SHP77 (cell line): ENCODE measurements around the gene ELP1.

ENCODE experiments used
- DNase-seq, 2 experiments: peaks; one replicate each; lab custom pipeline; 2025; lab: John Stamatoyannopoulos, UW

The ELP1 gene

GRCh38 chr9:108883085-108883484, 50.8 kb downstream of the ELP1 start:
- DNase-seq: no peak

- no peak for DNase-seq
Observed at GRCh38 chr9:108882052-108882888, 51.7 kb downstream of the ELP1 start.

GRCh38 chr9:108880738-108881316, 53.1 kb downstream of the ELP1 start:
- no peak for DNase-seq

- no peak for DNase-seq
Observed at GRCh38 chr9:108877524-108877923, 56.4 kb downstream of the ELP1 start.

- DNase-seq: no peak
Observed at GRCh38 chr9:108876425-108876824, 57.5 kb downstream of the ELP1 start.

DNA sequence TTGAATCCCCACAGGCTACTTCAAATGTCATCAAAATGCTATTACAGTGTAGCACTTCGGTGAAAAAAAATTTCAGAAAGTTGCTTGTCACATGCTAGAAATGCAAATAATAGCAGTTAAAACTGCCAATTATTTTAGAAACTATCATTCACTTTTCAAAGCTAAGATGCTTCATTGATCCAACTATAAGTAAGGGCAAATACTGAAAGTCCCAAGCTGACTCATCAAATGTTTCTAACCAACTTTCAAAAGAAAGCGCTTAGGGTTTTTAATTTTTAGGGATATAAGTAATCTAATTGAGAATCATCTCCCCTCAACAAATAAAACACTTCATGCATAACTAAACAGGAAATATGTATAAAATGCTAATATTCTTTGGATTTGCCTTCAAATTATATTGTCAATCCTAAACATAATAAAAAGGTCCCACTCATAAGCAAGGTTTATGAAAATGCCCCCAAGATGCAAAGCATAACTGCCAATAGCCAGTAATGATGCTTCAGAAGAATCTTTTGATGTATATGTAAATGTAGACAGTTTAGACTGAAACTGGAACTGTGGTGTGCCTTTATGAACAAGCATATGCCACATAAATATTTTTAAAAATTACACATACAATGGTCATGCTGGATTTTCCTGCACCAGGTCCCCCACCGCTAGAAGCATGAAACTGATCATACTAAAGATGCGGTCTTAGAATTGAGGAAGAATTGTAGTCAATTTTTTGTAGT, 59.7 kb downstream of the ELP1 start:
- DNase-seq: no peak

- no peak for DNase-seq
Observed at GRCh38 chr9:108869092-108869725, 64.7 kb downstream of the ELP1 start.

- DNase-seq: no peak
Observed at GRCh38 chr9:108867829-108868228, 66.1 kb downstream of the ELP1 start.

DNA sequence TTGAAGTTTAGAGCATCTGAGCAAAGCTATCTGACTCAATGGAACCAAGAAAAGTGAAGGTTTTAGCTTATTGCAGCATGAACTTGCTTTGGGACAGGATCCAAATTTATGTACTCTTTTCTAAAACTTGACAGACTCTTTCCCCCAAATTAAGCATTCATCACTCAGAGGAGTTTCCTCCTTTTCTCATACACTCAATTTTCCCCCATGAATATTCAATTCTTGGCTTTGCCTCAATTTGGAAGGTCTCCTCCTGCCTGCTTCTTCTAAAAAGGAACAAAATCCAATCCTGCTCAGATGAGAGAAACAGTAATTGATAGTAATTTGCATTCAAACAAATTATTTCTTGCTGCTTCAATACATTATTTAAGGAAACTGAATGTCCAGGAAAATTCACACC, 66.8 kb downstream of the ELP1 start:
- DNase-seq: no peak

- no peak for DNase-seq
Observed at GRCh38 chr9:108866001-108866420, 67.9 kb downstream of the ELP1 start.

DNA sequence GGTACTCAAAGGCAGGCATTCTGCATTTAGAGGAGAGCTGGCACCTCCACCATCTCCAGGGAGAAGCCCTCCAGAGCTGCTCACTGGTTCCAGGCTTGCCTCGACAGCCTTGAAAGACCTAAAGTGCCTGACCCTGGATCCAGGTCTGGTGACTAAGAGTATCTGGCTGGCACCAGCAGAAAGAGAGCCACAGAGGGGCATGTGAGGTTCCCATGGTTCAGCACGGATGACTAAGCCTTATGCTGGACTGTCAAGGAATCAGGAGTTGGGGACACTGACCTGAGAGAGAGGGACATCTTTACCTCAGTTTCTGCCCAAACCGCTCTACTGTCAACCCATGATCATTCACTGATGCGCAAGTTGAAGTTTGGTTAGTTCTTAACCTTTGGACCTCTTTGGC, 68.9 kb downstream of the ELP1 start:
- no peak for DNase-seq

DNA sequence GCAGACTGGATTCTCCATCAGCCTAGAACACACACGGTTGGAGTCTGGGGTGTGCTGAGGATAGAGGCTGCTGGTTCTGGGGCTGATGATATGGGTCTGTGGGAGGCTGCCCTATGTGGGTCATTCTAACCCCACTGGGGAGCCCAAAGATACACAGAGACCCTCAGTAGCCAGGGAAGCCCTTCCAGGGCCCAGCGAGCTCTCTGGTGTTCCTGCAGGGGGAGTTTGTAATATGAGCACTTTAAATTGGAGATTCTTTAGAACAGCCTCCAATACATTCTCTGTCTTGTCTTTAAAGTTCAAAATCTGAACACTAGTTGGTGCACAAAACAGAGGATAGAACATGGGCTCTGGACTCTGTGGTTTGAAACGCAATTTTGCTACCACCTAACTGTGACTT, 69.5 kb downstream of the ELP1 start:
- DNase-seq: no peak

DNA sequence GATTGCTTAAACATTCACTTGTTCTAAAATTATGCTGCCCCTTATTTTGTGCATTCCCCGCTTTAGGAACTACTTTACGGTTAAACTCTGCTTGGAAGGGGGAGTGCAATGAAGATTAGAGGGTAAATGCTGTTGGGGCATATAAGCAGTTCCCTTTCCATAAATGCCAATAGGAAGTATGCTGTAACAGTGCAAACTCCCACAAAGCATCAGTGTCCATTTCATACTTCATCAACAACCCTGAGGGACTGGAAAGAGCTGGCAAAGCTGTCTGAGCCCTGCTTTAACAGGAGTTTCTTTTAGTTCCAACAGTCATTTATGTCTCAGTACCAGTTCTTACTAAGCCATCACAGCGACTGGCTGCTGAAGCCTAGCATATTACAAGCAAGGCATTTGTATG, 70.0 kb downstream of the ELP1 start:
- DNase-seq: no peak

DNA sequence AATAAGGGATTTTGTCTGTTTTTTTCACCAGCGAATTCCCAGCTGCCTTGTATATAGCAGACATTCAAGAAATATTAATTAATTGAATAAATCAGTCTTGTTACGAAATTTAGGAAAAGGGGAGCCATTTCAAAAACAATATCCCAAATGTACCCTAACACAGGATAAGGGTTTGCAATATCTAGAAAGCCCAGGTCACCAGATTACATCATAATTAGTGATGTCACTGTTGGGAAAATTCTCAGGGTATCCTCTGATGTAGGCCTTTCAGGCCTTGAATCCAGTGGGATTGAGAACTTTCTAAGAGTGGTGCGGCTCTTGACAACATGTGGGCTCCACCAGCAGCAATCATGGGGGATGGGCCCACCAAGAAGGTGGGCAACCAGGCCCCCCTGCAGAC, 71.9 kb downstream of the ELP1 start, which contains the start of gene ACTL7A:
Gene ACTL7A, plus strand, starts transcription at position 270 of the 400 bp plus-strand sequence. Its CDS starts 57 bp downstream, at position 327.
- no peak for DNase-seq

DNA sequence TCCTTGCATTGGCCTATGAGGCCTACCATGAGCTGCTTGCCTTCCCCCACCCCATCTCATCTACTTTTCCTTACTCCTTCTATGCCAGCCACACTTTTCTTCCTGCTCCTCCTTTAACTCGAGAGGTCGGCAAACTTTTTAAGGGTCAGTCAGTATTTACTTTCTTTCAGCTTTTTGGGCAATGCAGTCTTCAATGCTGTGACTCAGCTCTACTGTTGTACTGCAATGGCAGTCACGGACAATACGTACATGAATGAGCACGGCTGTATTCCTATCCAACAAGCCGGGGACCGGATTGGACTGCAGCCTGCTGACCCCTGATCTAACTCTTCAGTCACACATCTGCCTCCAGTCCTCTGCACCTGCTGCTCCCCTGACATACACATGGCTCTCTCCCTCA, 72.5 kb downstream of the ELP1 start:
- peak; percentile 49 to 60 for DNase-seq

DNA sequence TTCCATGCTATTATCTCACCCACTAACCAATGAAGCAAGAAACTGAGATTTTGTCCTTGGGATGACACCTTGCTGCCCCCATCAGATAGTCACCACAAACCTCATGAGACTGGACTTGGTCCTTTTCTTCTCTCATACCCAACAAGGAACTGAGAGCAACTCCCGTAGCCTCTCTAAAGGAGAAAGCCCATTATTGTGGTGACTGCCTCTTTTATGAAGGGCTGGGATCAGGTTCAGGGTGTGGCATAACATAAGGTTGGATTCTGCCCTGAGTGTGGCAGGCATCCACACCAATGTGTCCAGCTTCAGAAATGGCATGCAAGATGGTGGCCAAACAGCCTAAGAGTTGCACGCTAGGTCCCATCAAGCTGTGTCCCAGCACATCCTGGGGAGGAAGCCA, 73.2 kb downstream of the ELP1 start:
- no peak for DNase-seq

- no peak for DNase-seq
Observed at GRCh38 chr9:108860354-108860753, 73.6 kb downstream of the ELP1 start.

DNA sequence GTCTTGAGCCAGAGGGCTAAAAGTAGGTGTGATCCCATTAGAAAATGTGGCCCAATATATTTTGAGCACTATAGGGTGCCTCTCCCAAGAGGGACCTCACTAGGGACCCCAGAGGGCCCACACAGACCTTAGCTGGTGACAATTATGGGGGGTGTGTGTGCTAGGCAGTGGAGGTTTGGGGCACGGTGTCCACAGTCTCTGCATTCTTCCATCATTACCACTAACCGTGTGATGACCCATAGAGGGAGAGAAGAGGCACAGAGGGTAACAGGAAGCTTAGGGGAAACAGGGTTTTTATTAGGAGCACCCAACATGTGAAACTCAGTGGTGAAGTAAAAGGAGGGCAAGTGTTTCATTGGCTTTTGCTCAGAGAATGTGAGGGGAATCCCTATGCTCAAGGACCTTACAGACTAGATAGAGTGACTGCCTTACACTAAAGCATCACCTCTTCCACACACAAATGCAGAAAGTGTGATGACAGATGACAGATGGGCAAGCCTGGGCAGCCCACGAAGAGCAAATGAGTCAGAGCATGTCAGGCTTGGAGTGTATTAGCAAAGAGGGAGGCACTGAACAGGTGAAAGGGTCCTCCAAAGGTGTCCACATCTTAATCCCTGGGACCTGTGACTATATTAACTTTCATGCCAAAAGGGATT, 74.3 kb downstream of the ELP1 start:
- DNase-seq: no peak

DNA sequence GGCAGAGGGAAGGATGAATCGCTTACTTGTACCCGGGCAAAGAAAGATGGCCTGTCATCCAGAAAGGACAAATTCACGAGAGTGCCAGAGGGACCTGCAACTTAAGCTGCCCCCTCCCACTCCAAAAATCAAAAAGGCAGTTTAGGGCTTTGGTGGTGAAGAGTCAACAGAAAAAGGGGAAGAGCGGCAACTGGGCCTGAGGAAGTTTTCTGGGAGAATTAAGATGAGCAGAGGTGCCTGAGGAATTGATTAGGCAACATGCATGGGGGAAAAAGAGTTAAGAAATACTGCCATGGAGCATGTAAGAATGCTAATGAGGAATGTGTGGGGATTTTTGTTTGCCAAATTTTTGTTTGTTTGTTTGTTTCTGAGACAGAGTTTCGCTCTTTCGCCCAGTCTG, 76.4 kb downstream of the ELP1 start:
- no peak for DNase-seq

DNA sequence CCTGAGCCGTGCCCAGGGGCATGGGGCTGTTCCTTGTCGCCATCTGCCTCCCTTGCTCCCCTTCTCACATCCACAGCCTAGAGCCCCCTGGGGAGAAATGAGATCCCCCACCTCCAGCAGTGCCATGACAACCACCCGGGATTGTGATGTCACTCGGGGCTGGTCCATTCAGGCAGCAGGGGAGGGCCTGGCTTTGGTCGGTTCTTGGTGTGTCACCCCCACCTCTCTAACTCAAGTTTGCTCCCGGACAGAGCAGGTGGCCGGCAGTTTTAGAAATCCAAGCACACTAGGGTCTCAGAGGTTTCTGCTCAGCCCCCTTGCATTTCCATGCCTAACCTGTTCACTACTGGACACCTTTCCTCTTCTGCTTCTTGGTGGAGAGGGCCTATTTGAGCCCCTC, 78.0 kb downstream of the ELP1 start, which contains the start of gene ACTL7B:
Gene ACTL7B, minus strand, starts transcription at position 99 of the 400 bp plus-strand sequence. Its CDS starts 56 bp downstream, at position 43.
- no peak for DNase-seq

DNA sequence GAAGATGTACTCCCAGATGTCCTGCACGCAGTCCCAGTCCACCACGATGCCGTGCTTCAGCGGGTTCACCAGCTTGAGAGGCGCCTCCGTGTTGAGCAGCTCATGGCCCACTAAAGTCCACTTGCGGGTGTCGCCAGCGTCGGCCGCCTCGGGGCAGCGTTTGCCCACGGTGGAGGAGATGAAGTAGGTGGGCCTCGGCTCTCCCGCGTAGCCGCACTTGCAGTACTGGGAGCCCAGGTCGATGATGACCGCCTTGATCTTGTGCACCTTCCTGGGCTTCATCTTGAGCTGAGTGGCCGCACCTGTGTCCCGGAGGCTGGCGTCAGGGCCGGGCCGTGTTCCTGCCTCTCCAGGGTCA, 78.4 kb downstream of the ELP1 start:
- DNase-seq: no peak
